GM21367 (cell line): Measurements from ENCODE around the gene ARHGAP6.

Source experiments
- ATAC-seq: cut with Tn5 transposase; IDR thresholded peaks from one replicate; pipeline ENCODE4 v1.9.1; 2021; ENCODE audit not compliant: unreplicated experiment

Gene ARHGAP6

GRCh38 chrX:11665168-11666111, at the start of gene ARHGAP6:
Gene ARHGAP6, minus strand, starts transcription at chrX:11665920. Its CDS starts 1,092 bp downstream, at chrX:11664828.
- no peak for ATAC-seq

GRCh38 chrX:11704725-11705495, 39.2 kb upstream of the ARHGAP6 start:
- ATAC-seq = no peak

- no peak for ATAC-seq
Measured at GRCh38 chrX:11703855-11704254, 38.1 kb upstream of the ARHGAP6 start.

GRCh38 chrX:11702965-11703631, 37.4 kb upstream of the ARHGAP6 start:
- ATAC-seq = no peak

- ATAC-seq = no peak
Measured at GRCh38 chrX:11702420-11702819, 36.7 kb upstream of the ARHGAP6 start.

- no peak for ATAC-seq
Measured at GRCh38 chrX:11698702-11699101, 33.0 kb upstream of the ARHGAP6 start.

GRCh38 chrX:11688201-11688600, 22.5 kb upstream of the ARHGAP6 start:
- no peak for ATAC-seq

- ATAC-seq = no peak
Measured at GRCh38 chrX:11687157-11687556, 21.4 kb upstream of the ARHGAP6 start.

GRCh38 chrX:11683057-11683456, 17.3 kb upstream of the ARHGAP6 start:
- no peak for ATAC-seq

- no peak for ATAC-seq
Measured at GRCh38 chrX:11678158-11678557, 12.4 kb upstream of the ARHGAP6 start.

- ATAC-seq = no peak
Measured at GRCh38 chrX:11672213-11672612, 6.5 kb upstream of the ARHGAP6 start.

GRCh38 chrX:11670316-11670715, 4.6 kb upstream of the ARHGAP6 start:
- ATAC-seq = no peak

- no peak for ATAC-seq
Measured at GRCh38 chrX:11666952-11667685, 1.4 kb upstream of the ARHGAP6 start.

- no peak for ATAC-seq
Measured at GRCh38 chrX:11666164-11666563, 444 bp upstream of the ARHGAP6 start.

GRCh38 chrX:11664211-11665167, 1.2 kb downstream of the ARHGAP6 start:
- no peak for ATAC-seq

- no peak for ATAC-seq
Measured at GRCh38 chrX:11663875-11664210, 1.9 kb downstream of the ARHGAP6 start.

GRCh38 chrX:11655282-11656015, 10.3 kb downstream of the ARHGAP6 start:
- ATAC-seq = no peak

- no peak for ATAC-seq
Measured at GRCh38 chrX:11648705-11649519, 16.8 kb downstream of the ARHGAP6 start.
